KMS-11 (cell line): Measurements from ENCODE around the gene HS6ST3.

Experiments
- H2AFZ ChIP-seq: fragments of 200-600 bp; sonication (generic); 2 replicates; pipeline ENCODE4 v1.6.1; 2016; ENCODE audit warnings: antibody characterized with exemption, mixed run types, low read depth
- H3K27ac ChIP-seq: fragments of 200-600 bp; sonication (generic); 2 replicates; pipeline ENCODE4 v1.6.1; 2016; ENCODE audit warnings: mild to moderate bottlenecking, mixed run types
- H3K27me3 ChIP-seq: fragments of 200-600 bp; sonication (generic); 2 replicates; pipeline ENCODE4 v1.6.1; 2017; ENCODE audit warnings: mild to moderate bottlenecking, low read depth, mixed run types, moderate library complexity; ENCODE audit not compliant: insufficient read depth
- H3K36me3 ChIP-seq: fragments of 200-600 bp; sonication (generic); 2 replicates; pipeline ENCODE4 v1.6.1; 2017; ENCODE audit warnings: mild to moderate bottlenecking, mixed run types; ENCODE audit not compliant: insufficient read depth
- H3K4me1 ChIP-seq: fragments of 200-600 bp; sonication (generic); 2 replicates; pipeline ENCODE4 v1.6.1; 2016; ENCODE audit warnings: mild to moderate bottlenecking, low read depth, mixed run types; ENCODE audit not compliant: poor library complexity, severe bottlenecking
- H3K4me2 ChIP-seq: fragments of 200-600 bp; sonication (generic); 2 replicates; pipeline ENCODE4 v1.7.0; 2016; ENCODE audit warnings: mild to moderate bottlenecking, mixed run types
- H3K4me3 ChIP-seq: fragments of 200-600 bp; sonication (generic); IDR thresholded peaks from 2 replicates; pipeline ENCODE4 v1.6.1; 2017; ENCODE audit warnings: low read depth, low read length, mixed read lengths; ENCODE audit not compliant: insufficient read depth
- H3K79me2 ChIP-seq: fragments of 200-600 bp; sonication (generic); 2 replicates; pipeline ENCODE4 v1.6.1; 2016; ENCODE audit warnings: low read depth, mixed run types; ENCODE audit not compliant: insufficient read depth
- H3K9ac ChIP-seq: fragments of 200-600 bp; sonication (generic); 2 replicates; pipeline ENCODE4 v1.6.1; 2016; ENCODE audit warnings: mild to moderate bottlenecking, mixed run types
- H4K20me1 ChIP-seq: fragments of 200-600 bp; sonication (generic); 2 replicates; pipeline ENCODE4 v1.6.1; 2016; ENCODE audit warnings: mild to moderate bottlenecking, mixed run types; ENCODE audit not compliant: insufficient read depth
- TF ChIP-seq, protein P1 (sequence below): fragments of 200-600 bp; sonication (generic); conservative IDR thresholded peaks from 2 replicates; pipeline ENCODE4 v1.6.1; 2017; ENCODE audit warnings: low read depth, mild to moderate bottlenecking, antibody characterized with exemption, low read length, moderate library complexity, mixed read lengths

Gene HS6ST3

DNA sequence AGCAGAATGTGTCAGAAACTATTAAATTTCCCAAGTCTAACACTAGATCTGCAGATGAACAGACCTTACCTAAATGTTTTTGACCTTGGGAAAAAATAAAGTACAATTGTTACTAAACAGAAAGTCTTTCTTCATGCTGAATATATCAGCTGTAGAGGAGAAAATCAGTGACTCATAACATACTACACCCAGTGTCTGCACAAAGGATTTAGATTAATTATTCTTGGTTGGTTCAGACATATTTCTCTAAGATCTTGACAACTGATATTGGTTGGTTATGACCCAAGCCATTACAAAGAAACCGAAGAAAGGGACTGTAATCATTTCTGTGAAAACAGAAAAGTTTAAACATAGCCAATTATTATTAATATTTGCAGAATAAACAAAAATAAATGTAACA lies 225.1 kb downstream of the HS6ST3 start:
- no peaks in the 10 kb centered on the region for H3K36me3 ChIP-seq
- H3K9ac ChIP-seq: no peak overlapping the region
- TF ChIP-seq, protein P1, sequence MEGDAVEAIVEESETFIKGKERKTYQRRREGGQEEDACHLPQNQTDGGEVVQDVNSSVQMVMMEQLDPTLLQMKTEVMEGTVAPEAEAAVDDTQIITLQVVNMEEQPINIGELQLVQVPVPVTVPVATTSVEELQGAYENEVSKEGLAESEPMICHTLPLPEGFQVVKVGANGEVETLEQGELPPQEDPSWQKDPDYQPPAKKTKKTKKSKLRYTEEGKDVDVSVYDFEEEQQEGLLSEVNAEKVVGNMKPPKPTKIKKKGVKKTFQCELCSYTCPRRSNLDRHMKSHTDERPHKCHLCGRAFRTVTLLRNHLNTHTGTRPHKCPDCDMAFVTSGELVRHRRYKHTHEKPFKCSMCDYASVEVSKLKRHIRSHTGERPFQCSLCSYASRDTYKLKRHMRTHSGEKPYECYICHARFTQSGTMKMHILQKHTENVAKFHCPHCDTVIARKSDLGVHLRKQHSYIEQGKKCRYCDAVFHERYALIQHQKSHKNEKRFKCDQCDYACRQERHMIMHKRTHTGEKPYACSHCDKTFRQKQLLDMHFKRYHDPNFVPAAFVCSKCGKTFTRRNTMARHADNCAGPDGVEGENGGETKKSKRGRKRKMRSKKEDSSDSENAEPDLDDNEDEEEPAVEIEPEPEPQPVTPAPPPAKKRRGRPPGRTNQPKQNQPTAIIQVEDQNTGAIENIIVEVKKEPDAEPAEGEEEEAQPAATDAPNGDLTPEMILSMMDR: no peak
- no peak overlapping the region for H3K4me2 ChIP-seq
- H3K27ac ChIP-seq: no peak overlapping the region
- no peak overlapping the region for H3K4me3 ChIP-seq
- H3K4me1 ChIP-seq: no peaks in the 10 kb centered on the region
- no peaks in the 10 kb centered on the region for H3K79me2 ChIP-seq
- H2AFZ ChIP-seq: no peak overlapping the region
- H3K27me3 ChIP-seq: no peaks in the 10 kb centered on the region
- H4K20me1 ChIP-seq: no peaks in the 10 kb centered on the region

DNA sequence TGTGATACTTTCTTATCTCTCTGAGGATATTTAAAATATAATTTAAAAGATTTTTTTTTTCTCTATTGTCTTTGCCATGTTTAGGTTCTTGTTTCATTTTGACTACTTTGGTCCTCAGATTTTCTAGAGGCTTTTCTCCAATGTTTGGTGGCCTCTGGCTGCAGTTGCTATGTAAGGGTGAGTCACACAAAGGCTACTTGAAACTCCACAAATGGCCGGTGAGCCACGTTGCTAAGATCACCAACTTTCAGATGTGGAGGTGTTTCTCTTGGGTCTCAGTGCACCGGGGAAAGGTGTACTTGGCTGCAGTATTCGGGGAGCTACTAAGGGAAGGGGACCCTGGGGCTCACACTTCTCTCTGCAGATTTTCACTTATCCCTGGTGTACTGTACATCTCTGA lies 248.1 kb downstream of the HS6ST3 start:
- H4K20me1 ChIP-seq: no peaks in the 10 kb centered on the region
- no peak overlapping the region for H3K4me3 ChIP-seq
- H2AFZ ChIP-seq: no peak overlapping the region
- TF ChIP-seq, protein P1: no peak
- H3K9ac ChIP-seq: no peak overlapping the region
- no peaks in the 10 kb centered on the region for H3K79me2 ChIP-seq
- H3K36me3 ChIP-seq: no peaks in the 10 kb centered on the region
- no peaks in the 10 kb centered on the region for H3K4me1 ChIP-seq
- no peak overlapping the region for H3K4me2 ChIP-seq
- no peak overlapping the region for H3K27ac ChIP-seq
- H3K27me3 ChIP-seq: no peaks in the 10 kb centered on the region

DNA sequence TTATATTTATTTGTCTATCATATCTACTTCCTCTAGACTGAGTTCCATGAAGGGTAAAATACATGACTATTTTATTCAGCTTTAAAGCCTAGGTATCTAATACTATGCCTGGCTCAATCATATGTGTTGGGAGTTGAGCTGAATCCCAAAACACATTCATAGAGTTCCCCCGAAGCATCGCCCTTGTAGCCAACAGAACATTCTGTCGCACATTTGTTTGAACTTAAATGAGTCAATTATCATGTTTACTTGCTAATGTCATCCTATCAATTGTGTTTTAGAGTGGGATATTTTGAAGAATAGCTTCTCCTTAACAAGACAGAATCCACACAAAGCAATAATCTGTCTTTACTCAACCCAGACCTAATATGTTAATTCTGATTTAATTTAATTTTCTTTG lies 252.4 kb downstream of the HS6ST3 start:
- H3K4me2 ChIP-seq: no peak overlapping the region
- TF ChIP-seq, protein P1: no peak
- H3K27me3 ChIP-seq: no peaks in the 10 kb centered on the region
- H3K79me2 ChIP-seq: no peaks in the 10 kb centered on the region
- no peak overlapping the region for H3K27ac ChIP-seq
- no peaks in the 10 kb centered on the region for H3K36me3 ChIP-seq
- no peaks in the 10 kb centered on the region for H4K20me1 ChIP-seq
- H3K4me3 ChIP-seq: no peak overlapping the region
- H3K4me1 ChIP-seq: no peaks in the 10 kb centered on the region
- H3K9ac ChIP-seq: no peak overlapping the region
- no peak overlapping the region for H2AFZ ChIP-seq

DNA sequence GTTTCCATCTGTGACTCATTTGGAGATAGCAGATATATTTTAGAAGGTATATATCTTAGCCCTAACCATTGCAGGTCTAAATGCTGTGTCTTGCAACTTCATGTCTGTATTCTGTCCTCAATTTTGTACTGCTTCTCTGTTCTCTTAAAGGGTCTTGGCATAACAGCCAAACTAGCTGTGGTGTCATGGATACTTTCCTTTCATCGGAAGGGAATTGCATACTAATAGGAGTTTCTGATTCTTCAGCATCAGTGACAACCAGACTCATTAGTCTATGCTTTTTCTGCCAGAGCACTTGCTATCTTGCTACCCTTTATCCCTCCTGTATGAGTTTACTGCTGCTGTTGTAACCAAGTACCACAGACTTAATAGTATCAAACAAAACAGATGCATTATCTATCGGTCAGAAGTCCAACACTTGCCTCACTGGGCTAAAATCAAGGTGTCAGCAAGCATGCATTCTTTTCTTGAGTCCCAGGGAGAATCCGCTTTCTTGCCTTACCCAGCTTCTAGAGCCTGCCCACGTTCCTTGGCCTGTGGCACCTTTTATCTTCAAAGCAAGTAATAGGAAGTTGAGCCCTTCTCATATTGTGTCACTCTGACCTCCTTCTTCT lies 253.1 kb downstream of the HS6ST3 start:
- no peak overlapping the region for H3K4me3 ChIP-seq
- H3K9ac ChIP-seq: no peak overlapping the region
- no peaks in the 10 kb centered on the region for H3K4me1 ChIP-seq
- H3K27me3 ChIP-seq: no peaks in the 10 kb centered on the region
- H3K27ac ChIP-seq: no peak overlapping the region
- no peaks in the 10 kb centered on the region for H3K36me3 ChIP-seq
- TF ChIP-seq, protein P1: no peak
- H3K79me2 ChIP-seq: no peaks in the 10 kb centered on the region
- H2AFZ ChIP-seq: no peak overlapping the region
- H3K4me2 ChIP-seq: no peak overlapping the region
- no peaks in the 10 kb centered on the region for H4K20me1 ChIP-seq
